HG03196 (cell line): Measurements from ENCODE around the gene NFIA.

ENCODE experiments used
- ATAC-seq: cut with Tn5 transposase; IDR thresholded peaks from one replicate; pipeline ENCODE4 v1.9.1; 2021; ENCODE audit not compliant: unreplicated experiment

NFIA gene

DNA sequence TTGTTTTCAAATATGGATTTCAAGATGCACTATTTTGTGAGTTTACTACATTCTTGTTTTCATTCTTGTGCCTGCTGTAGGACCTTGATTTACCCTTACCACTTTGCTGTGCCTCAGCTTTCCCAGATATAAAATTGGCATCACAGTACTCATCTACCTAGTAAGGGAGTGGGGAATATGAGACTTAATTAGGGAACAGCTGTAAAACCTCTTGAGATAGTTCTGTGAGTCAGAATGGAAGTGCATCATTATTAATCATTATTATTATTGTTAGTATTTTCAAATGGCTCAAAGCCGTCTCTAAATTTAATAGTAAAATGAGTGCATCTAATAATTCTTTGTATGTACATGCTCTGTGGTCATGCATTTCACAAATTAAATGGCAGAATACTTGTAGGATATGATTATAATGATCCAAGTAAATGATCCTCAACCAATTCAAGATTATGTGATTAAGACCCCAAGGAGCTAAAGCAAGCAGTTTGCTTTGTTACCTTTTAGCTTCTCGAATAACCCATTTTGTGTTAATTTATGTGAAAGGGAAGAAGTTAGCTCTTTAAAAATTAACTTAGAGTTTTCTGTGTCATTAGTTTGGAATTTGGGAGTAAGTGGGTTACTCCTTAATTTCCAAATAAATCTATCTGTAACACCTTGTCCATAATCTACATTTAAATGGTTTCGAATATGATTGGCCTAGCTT is 155.4 kb downstream of the NFIA start:
- ATAC-seq = no peak

DNA sequence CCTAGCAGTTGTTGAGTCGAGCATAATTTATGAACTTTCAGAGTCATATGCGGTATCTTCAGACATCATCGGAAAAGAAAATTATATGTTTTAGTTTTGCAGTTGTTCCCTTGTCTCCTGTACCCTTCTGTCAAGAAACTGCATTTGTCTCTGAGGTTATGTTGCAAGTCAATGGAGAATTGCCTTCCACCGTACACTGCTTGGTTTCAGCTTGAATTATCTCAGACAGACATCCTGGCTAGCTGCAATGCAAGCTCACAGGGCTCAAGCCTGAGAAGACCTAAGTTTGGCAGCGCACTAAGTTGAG is 156.0 kb downstream of the NFIA start:
- ATAC-seq = no peak

DNA sequence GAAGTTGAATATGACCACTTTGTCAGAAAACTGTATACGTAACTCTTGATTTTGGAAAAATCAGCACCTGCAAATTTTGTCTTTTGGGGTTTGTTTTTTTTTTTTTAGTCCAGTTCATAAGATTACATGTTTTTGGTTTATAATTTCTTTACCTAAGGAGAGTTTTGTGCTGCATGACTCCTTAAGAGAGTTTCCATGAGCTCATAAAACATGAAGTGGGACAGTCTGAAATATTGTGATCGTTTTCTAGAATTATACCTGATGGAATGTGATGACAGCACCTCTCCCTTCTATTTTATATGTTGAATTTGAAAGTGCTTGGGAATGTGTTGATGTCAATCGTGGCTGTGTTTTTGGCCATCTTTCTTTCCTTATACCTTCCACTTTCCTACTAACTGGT is 158.5 kb downstream of the NFIA start:
- no peak for ATAC-seq

DNA sequence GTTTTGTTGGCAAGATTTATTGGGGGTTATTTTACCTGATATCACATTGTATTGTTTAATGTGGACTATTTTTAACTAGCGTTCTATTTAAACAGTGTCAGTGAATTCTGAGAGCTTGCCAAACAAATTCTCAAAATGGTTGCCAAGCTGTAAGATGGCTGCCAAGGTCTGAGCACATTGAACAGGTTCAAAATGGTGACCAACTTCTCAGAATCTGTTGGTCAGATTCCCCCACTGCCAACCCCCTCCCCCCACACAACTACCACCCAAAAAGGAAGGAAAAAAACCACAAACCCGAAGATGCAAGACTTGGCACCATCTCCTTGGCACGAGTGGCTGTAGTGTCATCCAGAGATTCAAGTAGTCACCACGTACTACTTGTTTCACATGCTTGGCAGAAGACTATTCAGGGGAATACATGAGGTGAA is 159.1 kb downstream of the NFIA start:
- ATAC-seq = no peak

DNA sequence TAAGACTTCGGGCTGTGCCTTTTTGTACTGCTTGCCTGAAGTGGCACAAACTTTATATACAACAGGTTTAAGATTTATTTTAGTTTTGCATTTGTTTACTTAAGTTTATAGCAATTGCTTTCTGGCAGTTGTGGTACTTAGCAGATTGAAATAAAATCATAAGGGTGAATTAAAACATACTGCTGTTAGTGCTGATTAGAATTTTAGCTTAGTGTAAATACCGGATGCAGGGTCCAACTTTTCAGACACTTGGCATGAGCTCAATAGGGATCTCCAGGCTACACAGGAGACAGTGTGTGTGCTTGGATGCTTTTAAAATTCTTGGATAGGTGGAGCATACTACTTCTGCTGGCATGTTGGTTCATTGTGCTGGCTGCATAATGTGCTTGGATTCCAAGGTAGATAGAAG is 159.6 kb downstream of the NFIA start:
- ATAC-seq = no peak

DNA sequence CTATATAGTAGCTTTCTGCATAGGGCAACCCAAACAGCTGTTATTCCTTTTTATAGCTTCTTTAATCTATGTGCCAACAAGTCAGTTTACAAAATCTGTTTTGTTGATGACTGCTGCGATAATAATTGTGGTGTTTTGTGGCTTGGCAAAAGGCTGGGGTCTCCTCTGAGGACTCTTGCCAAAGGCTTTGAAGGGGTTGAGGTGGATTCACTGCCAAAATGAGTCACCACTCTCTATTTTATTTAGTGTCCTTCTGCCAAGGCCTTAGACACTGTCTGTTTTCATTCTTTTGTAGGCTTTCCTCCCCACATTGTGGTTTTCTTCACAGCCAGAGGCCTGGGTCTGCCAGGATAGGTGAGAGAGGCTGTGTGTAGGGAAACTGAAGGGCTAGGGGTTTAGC is 161.8 kb downstream of the NFIA start:
- no peak for ATAC-seq

DNA sequence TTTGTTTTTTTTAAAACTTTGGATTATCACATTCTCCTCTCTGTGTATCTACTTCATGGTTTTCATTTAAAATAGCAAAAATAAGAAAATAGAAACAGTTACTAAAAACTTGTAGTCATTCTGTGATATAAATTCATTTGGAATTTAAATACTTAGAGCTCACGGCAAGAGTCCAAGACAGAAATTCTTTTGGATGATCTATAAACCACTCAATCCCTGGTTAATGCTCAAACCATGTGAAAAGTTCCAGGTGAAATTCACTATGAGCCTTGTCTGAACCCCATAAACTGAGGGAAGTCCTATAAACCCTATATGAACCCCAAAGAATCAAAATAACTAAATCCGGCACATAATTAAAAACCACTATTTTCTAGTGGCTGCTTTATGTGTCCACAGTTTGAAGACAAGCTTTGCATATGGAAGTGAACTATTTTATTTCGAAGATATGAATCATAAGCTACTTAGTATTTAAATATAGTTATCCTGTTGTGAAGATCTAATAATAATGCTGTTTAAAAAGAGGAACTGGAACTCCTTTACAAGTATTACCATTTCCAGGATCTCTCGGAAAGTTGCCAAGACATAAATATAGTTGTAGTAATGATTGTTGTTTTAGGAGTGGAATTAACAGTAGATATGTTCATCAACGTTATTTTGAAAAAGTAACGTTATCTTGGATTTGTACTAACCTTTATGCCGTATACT is 163.5 kb downstream of the NFIA start:
- ATAC-seq = no peak

DNA sequence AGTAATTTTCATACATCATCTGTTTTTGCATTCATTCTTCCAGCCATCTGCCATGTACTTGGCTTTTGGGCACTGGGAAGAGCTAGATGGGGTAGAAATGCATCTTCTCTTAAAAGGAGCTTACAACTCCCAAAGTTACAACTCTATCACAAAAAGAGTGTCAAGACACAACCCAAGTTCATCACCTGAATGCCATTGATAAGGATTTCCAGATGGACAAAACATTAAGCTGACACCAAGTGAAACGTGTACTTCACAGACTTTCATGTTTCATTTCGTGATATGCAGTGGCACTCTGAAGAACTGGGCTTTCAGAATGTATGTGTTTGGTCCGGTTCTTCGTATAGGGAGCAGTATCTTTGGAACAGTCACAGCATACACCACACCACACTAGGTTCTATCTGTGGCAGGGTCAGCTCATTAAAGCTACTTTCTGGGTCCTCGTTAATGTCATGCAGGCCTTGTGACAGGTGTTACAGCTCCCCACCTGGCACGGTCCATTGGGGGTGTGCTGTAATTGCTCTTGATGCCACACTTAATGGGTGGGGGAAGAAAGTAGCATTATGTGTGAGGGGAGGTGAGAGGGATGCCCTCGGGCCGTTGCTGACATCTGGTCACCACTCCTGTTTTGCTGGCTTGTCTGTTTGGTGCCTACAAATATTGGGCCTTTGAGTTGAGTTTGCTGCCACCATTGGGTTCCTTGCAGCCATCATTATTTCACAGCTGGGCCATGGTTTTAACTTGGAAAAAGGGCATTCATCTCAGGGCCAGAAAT is 164.9 kb downstream of the NFIA start:
- ATAC-seq = no peak

DNA sequence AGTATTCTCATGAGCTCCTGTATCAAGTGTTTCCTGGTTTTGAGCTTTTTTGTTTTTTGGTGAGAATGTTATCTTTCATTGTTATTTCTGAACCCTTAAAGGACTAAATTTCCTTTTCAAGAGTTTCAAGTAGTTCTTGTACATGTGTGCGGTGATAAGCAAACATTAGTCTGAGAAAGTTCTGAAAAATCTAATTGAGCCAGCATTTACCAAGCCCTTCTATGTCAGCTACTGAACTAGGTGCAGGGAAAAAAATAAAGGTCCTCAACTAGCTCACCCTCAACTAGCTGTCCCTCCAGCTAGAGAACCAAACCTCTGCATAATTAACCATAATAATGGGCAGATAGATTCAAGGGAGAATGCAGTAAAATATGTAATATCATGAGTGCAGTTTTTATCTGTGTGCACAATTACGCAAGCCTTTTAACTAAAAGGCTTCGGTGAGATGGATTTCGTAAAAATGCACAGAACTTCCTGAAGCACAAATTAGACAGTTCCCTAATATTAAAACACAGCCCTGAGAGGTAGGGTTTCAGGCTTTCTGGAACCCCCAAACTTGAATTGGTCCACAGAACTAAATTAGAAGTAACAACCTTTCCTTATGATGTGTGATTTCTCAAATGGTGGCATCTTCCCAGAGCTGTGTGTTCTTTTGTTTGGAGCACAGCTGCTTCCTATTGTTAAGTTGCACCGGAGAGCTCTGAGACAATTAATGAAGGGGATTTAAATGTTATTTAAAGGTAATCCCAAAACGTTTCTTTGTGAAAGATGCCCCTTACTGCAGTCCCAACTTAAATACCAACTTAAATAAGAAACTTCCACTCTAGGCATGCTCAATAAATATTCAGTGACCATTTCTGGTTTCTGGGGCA is 165.8 kb downstream of the NFIA start:
- ATAC-seq = no peak

DNA sequence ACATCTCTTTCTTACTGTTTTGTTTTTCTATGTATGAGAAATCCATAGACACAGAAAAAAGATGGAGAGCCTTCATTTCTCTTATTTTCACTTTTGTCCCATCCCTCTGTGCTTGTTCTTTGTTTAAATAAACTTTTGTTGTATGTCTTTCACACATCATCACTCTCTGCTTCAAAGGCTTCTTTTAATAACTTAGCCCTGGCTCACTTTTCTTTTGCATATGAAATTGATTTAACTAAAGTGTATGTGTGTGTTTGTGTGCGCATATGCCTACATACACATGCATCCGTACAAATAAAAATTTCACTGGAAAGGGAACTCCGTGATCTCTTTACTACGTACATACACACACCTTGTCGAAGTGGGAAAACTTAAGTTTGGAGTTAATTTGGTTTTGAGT is 168.6 kb downstream of the NFIA start:
- ATAC-seq = no peak

DNA sequence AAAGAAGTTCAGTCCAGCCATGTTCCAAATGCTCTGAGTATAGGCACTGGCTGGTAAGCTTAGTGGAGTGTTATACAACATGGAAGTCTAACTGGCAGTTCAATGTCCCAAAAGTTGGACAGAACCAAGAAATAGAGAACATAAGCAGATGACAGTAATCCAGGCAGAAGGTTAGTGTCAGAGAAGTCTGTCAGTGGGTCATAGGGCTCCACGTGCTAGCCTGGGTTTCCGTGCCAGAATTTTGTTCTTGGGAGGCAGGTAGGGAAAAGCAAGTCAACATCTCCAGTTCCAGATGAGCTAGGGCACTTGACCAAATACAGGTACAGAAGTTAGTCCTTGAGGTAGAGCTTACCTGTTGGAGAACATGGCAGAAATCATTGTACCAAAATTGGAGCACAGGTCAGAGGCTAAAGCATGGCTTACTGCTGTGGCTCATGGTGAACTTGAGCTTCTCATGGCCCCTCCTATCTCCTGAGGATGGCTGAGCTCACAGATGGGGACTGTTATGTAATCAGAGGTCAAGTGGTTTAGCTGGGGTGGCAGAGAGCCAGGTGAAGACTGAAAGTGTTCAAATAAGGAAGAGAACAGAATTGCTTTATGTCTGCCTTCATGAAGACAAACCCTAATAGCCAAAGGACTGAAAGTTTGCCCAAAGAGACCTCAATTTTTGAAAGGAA is 170.8 kb downstream of the NFIA start:
- ATAC-seq = no peak

DNA sequence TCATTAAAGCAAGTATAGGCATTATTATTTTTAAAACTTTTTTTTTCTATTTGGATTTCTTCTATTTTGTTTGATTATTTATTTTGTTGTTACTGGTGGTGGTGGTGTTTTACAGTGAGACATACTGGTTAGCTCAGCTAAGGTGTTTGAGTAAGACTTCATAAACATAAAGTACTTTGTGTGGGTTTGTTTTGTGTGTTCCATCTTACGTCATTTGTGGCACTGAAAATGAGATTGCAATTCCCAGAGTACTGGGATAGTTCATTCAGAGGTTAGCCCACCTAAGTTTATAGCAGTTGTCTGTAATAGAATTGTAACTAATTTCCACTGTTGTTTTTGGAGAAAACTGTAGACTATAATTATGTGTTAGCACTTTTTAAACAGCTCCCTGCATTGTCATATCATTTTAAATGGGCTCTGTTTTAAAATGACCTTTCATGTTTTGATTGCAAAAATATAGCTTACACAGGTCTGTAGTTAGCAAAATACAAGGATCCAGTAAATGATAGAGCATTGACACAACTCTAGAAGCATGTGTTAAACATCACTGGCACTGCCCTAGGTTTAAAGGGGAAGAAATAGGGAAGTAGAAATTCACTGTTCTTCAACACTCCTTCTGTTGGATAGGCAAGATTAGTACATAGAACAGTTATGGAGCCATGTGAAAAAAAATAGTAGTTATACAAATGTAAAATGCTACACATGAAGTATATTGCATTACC is 171.7 kb downstream of the NFIA start:
- ATAC-seq = no peak

DNA sequence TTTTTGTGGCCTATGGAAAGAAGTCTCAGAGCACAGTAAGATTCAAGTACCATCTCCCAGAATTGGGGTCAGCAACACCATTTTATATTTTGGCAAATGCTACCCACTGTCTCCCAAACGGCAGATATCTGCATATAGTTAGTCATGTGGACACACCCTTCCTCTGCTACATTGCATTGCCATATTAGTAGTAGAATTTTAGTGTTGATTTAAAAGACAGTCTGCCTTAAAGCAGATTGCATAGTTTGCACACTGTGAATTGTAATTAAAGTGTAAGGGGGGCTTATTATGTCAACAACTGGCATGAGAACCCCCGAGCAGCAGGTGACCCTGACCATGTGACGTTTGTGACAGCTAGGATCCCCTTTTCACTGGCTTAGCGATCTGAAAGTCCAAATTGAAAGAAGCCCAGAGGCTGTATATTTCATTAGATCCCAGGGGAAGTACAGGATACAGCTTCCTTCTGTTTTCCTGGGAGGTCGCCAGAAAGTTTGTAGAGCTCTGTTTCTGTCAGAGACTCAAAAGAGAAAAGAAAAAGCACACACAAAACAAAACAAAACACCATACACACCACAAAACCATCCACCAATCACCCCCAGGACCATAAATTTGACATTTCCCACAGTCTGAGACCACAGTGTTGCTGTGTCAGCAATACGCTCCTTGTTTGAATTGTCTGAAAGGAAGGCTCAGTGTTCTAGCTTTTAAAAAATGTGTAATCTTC is 172.4 kb downstream of the NFIA start:
- no peak for ATAC-seq

DNA sequence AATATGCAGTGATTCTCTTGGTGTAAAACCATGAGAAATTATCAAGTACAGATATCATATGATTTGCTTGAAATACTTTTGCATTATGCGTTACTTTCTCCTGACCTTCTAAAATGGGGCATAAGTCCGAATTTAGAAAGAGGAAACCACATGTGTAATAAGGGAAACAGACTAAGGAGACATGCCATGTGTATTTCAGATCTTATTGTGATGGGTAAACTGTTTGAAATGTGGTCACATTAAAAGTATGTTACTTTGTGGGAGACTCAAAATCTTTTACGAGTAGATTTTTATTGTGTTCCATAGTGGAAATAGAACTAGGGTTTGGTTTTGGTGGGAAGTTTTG is 173.0 kb downstream of the NFIA start:
- ATAC-seq = no peak

DNA sequence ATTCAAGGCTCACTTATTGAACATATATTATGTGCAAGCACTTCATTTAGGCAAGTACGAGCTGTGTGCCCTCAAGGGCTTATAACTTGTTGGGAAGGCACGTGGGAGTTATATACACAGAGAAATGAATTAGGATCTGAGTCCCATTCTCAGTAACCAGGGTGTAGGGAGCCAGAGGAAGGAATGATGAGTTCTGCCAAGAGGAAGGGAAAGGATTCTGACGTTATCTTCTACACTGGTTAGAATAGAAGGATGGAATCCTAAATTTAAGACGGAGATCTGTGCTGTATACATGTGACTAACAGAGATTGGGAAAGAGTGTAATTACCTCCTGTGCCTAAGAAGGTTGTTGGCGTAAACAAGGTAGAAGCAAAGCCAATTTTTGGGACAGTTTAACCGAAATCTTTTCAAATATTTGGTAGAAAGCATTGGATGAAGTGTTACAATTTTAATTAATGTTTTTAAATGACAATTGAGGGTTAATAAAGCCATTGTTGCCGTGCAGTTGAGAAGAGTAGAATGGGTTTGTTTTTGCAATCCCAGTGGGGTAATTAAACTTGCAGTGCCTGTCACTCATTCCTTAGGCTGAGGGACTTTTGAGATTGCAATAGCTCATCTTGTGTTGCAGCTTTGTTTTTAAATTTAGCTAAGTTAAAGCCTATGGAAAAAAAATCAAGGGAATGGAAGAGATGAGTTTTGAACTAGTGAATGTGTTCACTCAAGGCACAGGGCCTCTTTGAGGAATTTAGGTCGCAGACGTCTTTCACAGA is 177.2 kb downstream of the NFIA start:
- no peak for ATAC-seq

DNA sequence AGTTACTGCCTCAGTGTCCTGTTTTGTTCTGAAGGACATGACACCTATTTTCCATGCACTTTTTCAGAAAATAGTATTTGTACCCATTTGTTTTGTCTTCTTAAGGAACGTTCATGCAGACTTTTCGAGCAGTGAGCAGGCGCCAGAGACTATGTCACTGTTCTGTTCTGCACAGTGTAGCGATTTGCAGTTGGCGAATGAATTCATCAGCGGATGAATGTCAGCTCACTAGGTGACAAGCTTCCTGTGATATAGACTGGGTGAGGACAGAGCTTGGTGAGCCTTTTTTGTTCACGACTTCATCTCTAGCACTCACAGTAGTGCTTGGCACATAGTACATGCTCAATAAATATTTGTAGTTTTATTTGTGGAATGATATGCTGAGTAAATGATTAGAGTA is 177.8 kb downstream of the NFIA start:
- no peak for ATAC-seq

DNA sequence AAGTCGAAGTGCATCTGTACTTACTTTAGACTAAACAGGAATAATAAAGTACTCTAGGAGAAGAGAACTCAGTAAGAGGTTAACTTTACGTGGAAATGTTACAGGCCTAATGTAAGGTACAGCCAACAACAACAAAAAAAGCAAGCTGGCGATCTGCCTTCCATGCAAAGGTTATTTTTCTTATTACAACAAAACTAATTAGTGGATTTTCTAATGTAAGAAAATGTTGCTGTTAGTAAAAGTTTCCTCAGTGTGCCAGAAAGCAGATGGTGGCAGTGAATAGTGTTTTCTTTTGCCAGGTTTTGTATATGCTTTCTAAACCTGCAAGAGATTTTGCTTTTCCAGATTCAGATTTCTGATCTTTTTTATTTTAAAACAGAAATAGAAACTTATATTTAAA is 179.2 kb downstream of the NFIA start:
- ATAC-seq = no peak

DNA sequence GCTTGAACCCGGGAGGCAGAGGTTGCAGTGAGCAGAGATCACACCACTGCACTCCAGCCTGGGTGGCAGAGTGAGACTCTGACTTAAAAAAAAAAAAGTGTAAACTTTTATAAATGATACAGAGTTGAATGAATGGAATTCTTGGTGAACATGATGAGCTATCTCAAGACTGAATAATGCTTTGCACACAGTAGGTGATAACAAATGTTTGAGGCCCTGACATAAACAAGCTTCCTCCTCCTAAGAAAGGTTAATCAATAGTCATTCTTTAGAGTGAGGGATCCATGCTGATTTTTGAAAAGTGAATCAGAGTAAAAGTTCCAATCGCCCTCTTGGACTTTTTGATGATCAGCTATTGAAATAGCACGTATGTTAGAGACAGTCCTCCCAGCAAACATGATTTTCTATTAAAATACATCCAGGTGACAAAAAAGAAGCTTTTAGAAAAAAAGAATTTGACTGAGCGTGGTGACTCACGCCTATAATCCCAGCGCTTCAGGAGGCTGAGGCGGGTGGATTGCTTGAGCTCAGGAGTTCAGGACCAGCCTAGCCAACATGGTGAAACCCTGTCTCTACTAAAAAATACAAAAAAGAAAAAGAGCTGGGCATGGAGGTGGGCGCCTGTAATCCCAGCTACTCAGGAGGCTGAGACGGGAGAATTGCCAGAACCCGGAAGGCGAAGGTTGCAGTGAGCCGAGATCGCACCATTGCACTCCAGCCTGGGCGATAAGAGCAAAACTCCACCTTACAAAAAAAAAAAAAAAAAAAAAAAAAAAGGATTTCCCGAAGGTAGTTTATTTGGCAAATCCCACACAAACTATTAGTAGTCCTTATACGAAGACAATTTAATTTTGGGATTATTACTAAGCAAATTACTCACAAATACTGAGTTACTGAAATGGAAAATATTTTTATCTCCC is 181.8 kb downstream of the NFIA start:
- no peak for ATAC-seq
